BE2C (cell line): ENCODE results near the gene SPC25.

ENCODE experiments used
- DNase-seq: peaks from one replicate; pipeline ENCODE4 v3.0.0-alpha.2; 2020
- H3K27me3 ChIP-seq: fragments of 250-450 bp; sonication (Bioruptor Pico); 2 replicates; pipeline ENCODE4 v1.5.1; 2020; ENCODE audit warnings: mild to moderate bottlenecking
- H3K36me3 ChIP-seq: fragments of 250-450 bp; sonication (Bioruptor Pico); 2 replicates; pipeline ENCODE4 v1.5.1; 2020; ENCODE audit warnings: mild to moderate bottlenecking
- H3K4me1 ChIP-seq: fragments of 250-450 bp; sonication (Bioruptor Pico); 2 replicates; pipeline ENCODE4 v1.5.1; 2020
- H3K4me3 ChIP-seq: 2 replicates; pipeline ENCODE4 v1.5.1; 2011; ENCODE audit warnings: low read depth, low read length
- H3K9me3 ChIP-seq: fragments of 250-450 bp; sonication (Bioruptor Pico); 2 replicates; pipeline ENCODE4 v1.5.1; 2020
- CTCF ChIP-seq: IDR thresholded peaks from 2 replicates; pipeline ENCODE4 v1.5.1; 2012; ENCODE audit warnings: mild to moderate bottlenecking, low read depth, low read length

The SPC25 gene

GRCh38 chr2:168907940-168908662 lies 17.9 kb upstream of the SPC25 start:
- no peaks in the 10 kb centered on the region for H3K4me1 ChIP-seq
- no peak overlapping the region for H3K4me3 ChIP-seq
- no peaks in the 10 kb centered on the region for H3K9me3 ChIP-seq
- no peaks in the 10 kb centered on the region for H3K36me3 ChIP-seq
- no peak for DNase-seq
- no peaks in the 10 kb centered on the region for H3K27me3 ChIP-seq
- no peak for TF ChIP-seq CTCF

- Histone ChIP-seq H3K9me3 (no peaks in the 10 kb centered on the region), H3K36me3 (no peaks in the 10 kb centered on the region), H3K27me3 (no peaks in the 10 kb centered on the region), H3K4me3 (no peak overlapping the region), H3K4me1 (no peaks in the 10 kb centered on the region)
- no peak for TF ChIP-seq CTCF
- no peak for DNase-seq
Measured at GRCh38 chr2:168904358-168904757, 14.1 kb upstream of the SPC25 start.

DNA sequence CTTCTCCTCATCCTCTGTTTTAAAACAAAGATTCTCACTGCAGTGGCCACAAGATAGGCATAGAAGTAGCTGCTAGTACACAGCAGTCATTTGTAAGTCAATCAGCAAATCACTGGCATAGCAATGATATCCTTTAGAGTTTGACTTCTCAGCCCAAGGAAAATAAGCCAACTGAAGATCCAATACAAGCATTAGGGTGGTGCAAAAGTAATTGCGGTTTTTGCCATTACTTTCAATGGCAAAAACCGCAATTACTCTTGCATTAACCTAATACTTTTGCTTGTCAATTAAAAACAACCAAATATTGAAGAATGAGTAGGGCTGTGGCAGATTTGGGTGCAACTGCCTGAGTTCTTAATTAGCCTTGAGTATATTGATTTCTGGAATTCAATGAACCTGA lies 13.7 kb upstream of the SPC25 start:
- Histone ChIP-seq H3K4me1 (no peaks in the 10 kb centered on the region), H3K9me3 (no peaks in the 10 kb centered on the region), H3K36me3 (no peaks in the 10 kb centered on the region), H3K4me3 (no peak overlapping the region), H3K27me3 (no peaks in the 10 kb centered on the region)
- no peak for TF ChIP-seq CTCF
- no peak for DNase-seq

DNA sequence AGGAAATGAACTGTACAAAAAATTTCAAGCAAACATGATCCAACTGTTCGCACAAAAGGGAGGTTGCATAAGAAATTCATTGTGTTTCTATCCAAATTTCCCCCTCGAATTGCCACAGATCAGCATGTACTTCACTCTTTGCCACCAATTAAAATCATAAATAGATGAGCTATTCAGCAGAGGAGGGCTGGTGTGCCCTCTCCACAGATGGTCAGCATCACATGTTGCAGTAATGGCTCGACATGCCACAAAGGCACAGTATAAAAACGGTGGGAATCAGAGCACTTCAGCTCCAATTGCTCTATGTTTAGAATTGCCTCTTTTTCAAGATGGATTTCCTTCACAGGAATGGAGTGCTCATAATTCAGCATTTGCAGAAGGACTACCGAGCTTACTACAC lies 10.8 kb upstream of the SPC25 start, which contains the start of gene G6PC2:
G6PC2 (plus strand) TSS at position 289 of the 400 bp plus-strand sequence; CDS start at position 330, 41 bp downstream.
- DNase-seq: no peak
- H3K9me3 ChIP-seq: no peaks in the 10 kb centered on the region
- no peaks in the 10 kb centered on the region for H3K36me3 ChIP-seq
- H3K27me3 ChIP-seq: no peaks in the 10 kb centered on the region
- no peak for TF ChIP-seq CTCF
- no peaks in the 10 kb centered on the region for H3K4me1 ChIP-seq
- no peak within 1 kb of the TSS for H3K4me3 ChIP-seq

- no peak for DNase-seq
- Histone ChIP-seq H3K4me1 (no peaks in the 10 kb centered on the region), H3K4me3 (no peak overlapping the region), H3K36me3 (no peaks in the 10 kb centered on the region), H3K9me3 (no peaks in the 10 kb centered on the region), H3K27me3 (no peaks in the 10 kb centered on the region)
- TF ChIP-seq CTCF: no peak
Measured at GRCh38 chr2:168897449-168897848, 7.2 kb upstream of the SPC25 start.

- Histone ChIP-seq H3K9me3 (no peaks in the 10 kb centered on the region), H3K27me3 (no peaks in the 10 kb centered on the region), H3K36me3 (no peaks in the 10 kb centered on the region), H3K4me1 (no peaks in the 10 kb centered on the region), H3K4me3 (no peak overlapping the region)
- DNase-seq: no peak
- no peak for TF ChIP-seq CTCF
Measured at GRCh38 chr2:168896783-168897182, 6.6 kb upstream of the SPC25 start.
